ENCODE data around the gene EHD3.

GRCh38 chr2:31297751-31298150 is 63.8 kb downstream of the EHD3 start:
- TF ChIP-seq CTCF (IDR thresholded peaks at IDR 0.05 in 2 of 3, conservative IDR thresholded peaks at IDR 0.05 in 1 of 3; ENCODE audit: control insufficient read depth in 2 of 3, extremely low read depth in 1 of 3, insufficient read depth in 1 of 3, low read depth in 3 of 3, low read length in 3 of 3) (no peak), MXI1 (IDR thresholded peaks at IDR 0.05; ENCODE audit: low read depth, low read length) (no peak), NKRF (conservative IDR thresholded peaks at IDR 0.05) (no peak), RAD21 (IDR thresholded peaks at IDR 0.05; ENCODE audit: insufficient read depth, low read depth, low read length) (no peak), POLR2AphosphoS5 (IDR thresholded peaks at IDR 0.05; ENCODE audit: low read length) (no peak), JUNB (IDR thresholded peaks at IDR 0.05) (no peak), POLR2A (IDR thresholded peaks at IDR 0.05; ENCODE audit: low read depth, low read length) (no peak), ATF2 (IDR thresholded peaks at IDR 0.05; ENCODE audit: low read length) (no peak), CREM (IDR thresholded peaks at IDR 0.05; ENCODE audit: low read depth) (no peak), ZBTB33 (IDR thresholded peaks at IDR 0.05) (no peak), ZNF687 (IDR thresholded peaks at IDR 0.05) (no peak), ZNF24 (IDR thresholded peaks at IDR 0.05) (no peak), TCF12 (IDR thresholded peaks at IDR 0.05; ENCODE audit: low read depth, low read length) (no peak)
